ENCODE measurements around the gene PIBF1.

DNA sequence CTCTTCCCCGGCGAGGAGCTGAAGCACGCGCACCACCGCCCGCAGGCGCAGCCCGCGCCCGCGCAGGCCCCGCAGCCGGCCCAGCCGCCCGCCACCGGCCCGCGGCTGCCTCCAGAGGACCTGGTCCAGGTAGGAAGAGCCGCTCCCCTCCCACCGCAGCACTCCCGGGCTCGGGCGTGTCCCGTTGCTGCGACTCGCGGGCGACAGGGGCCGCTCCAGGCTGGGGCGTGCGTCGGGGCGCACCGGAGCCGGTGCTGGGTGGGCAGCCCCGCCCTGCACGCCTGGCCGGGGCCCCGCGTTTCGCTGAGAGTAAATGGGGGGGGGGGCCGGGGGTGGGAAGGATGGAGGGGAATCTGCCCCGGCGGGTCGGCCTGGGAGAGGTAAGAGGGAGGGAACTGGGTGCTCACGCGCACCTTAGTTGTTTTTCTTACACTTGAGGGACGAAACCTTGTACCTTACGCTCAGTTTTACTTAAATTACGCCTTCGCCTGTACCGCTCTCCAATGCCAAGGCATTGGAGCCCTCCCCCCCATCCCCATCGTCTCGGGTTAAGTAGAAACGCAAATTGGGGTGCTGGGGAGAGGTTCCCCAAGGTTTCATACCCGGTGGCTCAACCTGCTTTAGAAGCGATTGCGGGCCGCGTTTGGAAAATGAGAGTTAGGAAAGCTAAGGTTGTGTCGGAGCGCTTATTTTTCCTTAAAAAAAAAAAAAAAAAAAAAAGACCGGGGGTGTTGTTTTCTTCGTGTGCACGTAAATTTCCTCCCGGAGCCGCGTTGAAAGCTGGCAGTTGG lies 277.7 kb downstream of the PIBF1 start:
- TF ChIP-seq, protein P1, sequence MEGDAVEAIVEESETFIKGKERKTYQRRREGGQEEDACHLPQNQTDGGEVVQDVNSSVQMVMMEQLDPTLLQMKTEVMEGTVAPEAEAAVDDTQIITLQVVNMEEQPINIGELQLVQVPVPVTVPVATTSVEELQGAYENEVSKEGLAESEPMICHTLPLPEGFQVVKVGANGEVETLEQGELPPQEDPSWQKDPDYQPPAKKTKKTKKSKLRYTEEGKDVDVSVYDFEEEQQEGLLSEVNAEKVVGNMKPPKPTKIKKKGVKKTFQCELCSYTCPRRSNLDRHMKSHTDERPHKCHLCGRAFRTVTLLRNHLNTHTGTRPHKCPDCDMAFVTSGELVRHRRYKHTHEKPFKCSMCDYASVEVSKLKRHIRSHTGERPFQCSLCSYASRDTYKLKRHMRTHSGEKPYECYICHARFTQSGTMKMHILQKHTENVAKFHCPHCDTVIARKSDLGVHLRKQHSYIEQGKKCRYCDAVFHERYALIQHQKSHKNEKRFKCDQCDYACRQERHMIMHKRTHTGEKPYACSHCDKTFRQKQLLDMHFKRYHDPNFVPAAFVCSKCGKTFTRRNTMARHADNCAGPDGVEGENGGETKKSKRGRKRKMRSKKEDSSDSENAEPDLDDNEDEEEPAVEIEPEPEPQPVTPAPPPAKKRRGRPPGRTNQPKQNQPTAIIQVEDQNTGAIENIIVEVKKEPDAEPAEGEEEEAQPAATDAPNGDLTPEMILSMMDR (IDR thresholded peaks at IDR 0.05), result no peak
- no peak for TF ChIP-seq POLR2A (IDR thresholded peaks at IDR 0.05)
- no peak for TF ChIP-seq POLR2AphosphoS5 (IDR thresholded peaks at IDR 0.05)
